Lung (tissue), 12 donors: ENCODE results near the gene INPP4A. TPM values are rescaled to one million over a fixed set of nuclear protein-coding genes. Genes with fewer than 3 reads are reported as not detected.

Experiments used
- ATAC-seq: fragments of 200-7000 bp; cut with Tn5 transposase; one replicate; pipeline ENCODE4 v1.9.1; 2020; ENCODE audit warnings: moderate number of reproducible peaks; ENCODE audit not compliant: insufficient read depth, low FRiP score
- DNase-seq, 3 donors: peaks; one replicate each; pipeline ENCODE4 v3.0.0-alpha.2; 2013 to 2017
- H3K27ac ChIP-seq, 2 donors: one replicate each; pipeline ENCODE4 v1.5.1; 2013; ENCODE audit warnings: mild to moderate bottlenecking in 2 of 2, moderate library complexity in 2 of 2, control low read depth in 1 of 2, inconsistent platforms in 1 of 2, low read depth in 1 of 2, low read length in 1 of 2
- H3K27me3 ChIP-seq, 3 donors: one replicate each; pipeline ENCODE4 v1.5.1; 2013; ENCODE audit warnings: low read length in 2 of 3; ENCODE audit not compliant: control insufficient read depth in 3 of 3, insufficient read depth in 3 of 3
- H3K36me3 ChIP-seq, 4 donors: one replicate each; pipeline ENCODE4 v1.5.1; 2013; ENCODE audit warnings: low read length in 4 of 4, mild to moderate bottlenecking in 1 of 4, moderate library complexity in 1 of 4; ENCODE audit not compliant: control insufficient read depth in 4 of 4, insufficient read depth in 4 of 4
- H3K4me1 ChIP-seq, 5 donors: one replicate each; pipeline ENCODE4 v1.5.1; 2013; ENCODE audit warnings: low read length in 5 of 5, mild to moderate bottlenecking in 2 of 5, moderate library complexity in 1 of 5; ENCODE audit not compliant: control insufficient read depth in 5 of 5, insufficient read depth in 5 of 5
- H3K4me3 ChIP-seq: one replicate; pipeline ENCODE4 v1.5.1; 2013; ENCODE audit warnings: mild to moderate bottlenecking, control low read depth, moderate library complexity
- H3K9ac ChIP-seq, 2 donors: one replicate each; pipeline ENCODE4 v1.5.1; 2013; ENCODE audit warnings: low read length in 2 of 2, control low read depth in 1 of 2; ENCODE audit not compliant: insufficient read depth in 1 of 2
- H3K9me3 ChIP-seq, 4 donors: one replicate each; pipeline ENCODE4 v1.5.1; 2013; ENCODE audit warnings: low read length in 3 of 4, mild to moderate bottlenecking in 1 of 4, moderate library complexity in 1 of 4; ENCODE audit not compliant: control insufficient read depth in 4 of 4, insufficient read depth in 3 of 4
- WGBS, 2 donors: extraction: QIAGEN DNeasy Blood & Tissue Kit; methylation state at CpG; one replicate each; pipeline ENCODE4 v1.1.7; 2013; 5-methylcytosine and 5-hydroxymethylcytosine counted together
- polyA plus RNA-seq, 2 donors: library from polyadenylated mRNA; stranded (reverse); fragments of 200-250 nt; gene quantifications; one replicate each; pipeline ENCODE4 v1.2.1, GENCODE V29; 2013
- total RNA-seq, 2 donors: library from RNA; depleted of rRNA in 1 of 2; stranded (reverse); fragments of >200 nt in 1 of 2; gene quantifications; one replicate each; pipeline ENCODE4 v1.2.1, GENCODE V29; 2014 to 2021
- TF ChIP-seq, protein P1 (sequence below): IDR thresholded peaks from 2 replicates; pipeline ENCODE4 v1.5.1; 2012; ENCODE audit warnings: mild to moderate bottlenecking; ENCODE audit errors: control extremely low read depth, extremely low read depth
- donor health status: control.
- donor health status: control.
- donor health status: Bipolar disorder and iron deficiency.
- donor health status: healthy.
- donor health status: DM: yes; HTN: yes; CAD: no.

Gene INPP4A
- total and polyA plus RNA-seq, 4 donors: 8.0 to 43.3 (median 19.8) TPM

DNA sequence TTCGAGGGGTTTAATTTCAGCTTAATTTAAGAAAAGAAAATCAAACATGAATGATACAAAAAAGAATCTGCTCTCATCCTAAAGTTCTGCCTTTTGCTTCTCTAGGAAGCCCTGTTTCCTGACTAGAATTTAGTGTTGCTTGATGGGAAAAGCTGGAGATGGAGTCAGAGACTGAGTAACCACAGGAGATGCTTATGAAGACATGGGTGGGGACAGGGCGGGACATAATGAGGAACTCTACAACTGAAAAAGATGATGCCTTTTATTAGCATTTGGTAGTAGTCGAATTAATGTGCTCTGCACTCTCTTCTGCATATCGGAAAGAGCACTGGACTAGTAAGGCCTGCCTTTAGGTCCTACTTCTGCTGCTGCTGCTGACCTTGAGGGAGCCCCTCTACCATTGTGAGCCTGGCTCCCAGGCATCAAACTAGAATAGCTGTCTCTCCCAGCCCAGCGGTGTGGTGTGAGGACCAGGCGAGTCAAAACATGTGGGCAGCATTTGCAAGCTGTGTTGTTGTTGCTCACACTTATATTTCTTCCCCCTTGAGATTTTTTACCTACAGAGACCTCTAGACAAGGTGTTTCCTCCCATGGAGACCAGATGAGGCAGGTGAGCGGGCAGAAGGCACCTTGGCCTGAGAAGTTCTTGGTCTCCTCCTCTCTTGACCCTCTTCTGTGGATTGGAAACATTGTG lies 61.5 kb downstream of the INPP4A start:
- Histone ChIP-seq H3K9me3 (no peaks in the 10 kb centered on the region), H3K36me3 (peaks cover 0 to 3% (median 0%) of the 10 kb centered on the region in 4 donors), H3K27ac (peak overlapping the region in 1 of 2 donors; percentile 56), H3K9ac (no peak overlapping the region), H3K4me3 (no peak overlapping the region), H3K27me3 (no peaks in the 10 kb centered on the region), H3K4me1 (peaks cover 17 to 35% (median 32%) of the 10 kb centered on the region in 5 donors)
- DNase-seq (no peak), ATAC-seq (no peak)
- TF ChIP-seq, protein P1, sequence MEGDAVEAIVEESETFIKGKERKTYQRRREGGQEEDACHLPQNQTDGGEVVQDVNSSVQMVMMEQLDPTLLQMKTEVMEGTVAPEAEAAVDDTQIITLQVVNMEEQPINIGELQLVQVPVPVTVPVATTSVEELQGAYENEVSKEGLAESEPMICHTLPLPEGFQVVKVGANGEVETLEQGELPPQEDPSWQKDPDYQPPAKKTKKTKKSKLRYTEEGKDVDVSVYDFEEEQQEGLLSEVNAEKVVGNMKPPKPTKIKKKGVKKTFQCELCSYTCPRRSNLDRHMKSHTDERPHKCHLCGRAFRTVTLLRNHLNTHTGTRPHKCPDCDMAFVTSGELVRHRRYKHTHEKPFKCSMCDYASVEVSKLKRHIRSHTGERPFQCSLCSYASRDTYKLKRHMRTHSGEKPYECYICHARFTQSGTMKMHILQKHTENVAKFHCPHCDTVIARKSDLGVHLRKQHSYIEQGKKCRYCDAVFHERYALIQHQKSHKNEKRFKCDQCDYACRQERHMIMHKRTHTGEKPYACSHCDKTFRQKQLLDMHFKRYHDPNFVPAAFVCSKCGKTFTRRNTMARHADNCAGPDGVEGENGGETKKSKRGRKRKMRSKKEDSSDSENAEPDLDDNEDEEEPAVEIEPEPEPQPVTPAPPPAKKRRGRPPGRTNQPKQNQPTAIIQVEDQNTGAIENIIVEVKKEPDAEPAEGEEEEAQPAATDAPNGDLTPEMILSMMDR: no peak
- 67 to 82% methylated on average over 7 of the region's 7 CpGs for WGBS, 2 donors

DNA sequence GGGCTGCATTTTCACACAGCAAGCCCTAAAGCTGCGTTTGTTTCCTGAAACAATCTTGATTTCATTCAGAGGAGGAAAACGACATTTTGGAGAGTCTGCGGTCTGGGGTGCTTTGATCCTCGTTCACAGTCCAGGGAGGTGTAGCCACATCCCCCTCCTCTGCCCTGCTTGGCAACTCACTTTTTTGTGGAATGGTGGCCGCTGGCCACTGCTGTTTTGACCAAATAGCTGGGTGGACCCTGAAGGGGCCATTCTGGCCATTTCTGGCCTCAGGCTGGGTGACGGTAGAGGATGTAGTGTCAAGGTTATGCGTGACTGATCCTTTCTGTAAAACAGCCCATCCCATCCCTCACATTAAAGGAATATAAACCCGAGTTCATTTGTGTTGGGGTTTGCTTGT lies 62.2 kb downstream of the INPP4A start:
- no peak for ATAC-seq
- no peak overlapping the region for H3K27ac ChIP-seq
- H3K9ac ChIP-seq: no peak overlapping the region

DNA sequence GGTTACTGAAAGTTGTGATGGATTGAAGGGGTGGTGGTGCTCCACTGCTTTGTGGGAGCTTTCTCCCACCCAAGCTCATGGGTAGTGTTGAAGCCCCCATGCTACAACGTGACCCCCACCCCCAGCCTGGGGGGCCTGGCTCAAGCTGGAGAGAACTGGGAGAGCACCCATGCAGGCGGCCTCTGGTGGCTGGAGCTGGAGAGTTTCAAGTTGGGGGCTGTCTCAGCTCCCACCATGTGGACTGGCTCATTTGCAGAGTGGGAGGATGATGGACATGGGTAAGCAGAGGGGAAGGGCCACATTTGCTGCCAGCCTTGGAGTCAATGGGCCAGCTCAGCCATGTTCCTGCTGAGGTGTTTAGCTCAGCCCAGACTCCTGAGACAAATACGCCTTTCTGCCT lies 62.8 kb downstream of the INPP4A start:
- ATAC-seq: no peak
- Histone ChIP-seq H3K36me3 (no peaks in the 10 kb centered on the region), H3K4me3 (no peak overlapping the region), H3K27ac (peak overlapping the region in 1 of 2 donors; percentile 81), H3K4me1 (peaks cover 17 to 35% (median 29%) of the 10 kb centered on the region in 5 donors), H3K9me3 (no peaks in the 10 kb centered on the region), H3K9ac (no peak overlapping the region), H3K27me3 (no peaks in the 10 kb centered on the region)
- DNase-seq: no peak
- TF ChIP-seq, protein P1: no peak
- WGBS, 2 donors: 93 to 98% methylated on average over 3 of the region's 3 CpGs

More for the DNA sequence above, 62.2 kb downstream of the INPP4A start:
- 93 to 95% methylated on average over 8 of the region's 8 CpGs for WGBS, 2 donors
- no peak for DNase-seq
- H3K4me3 ChIP-seq: no peak overlapping the region
- no peaks in the 10 kb centered on the region for H3K36me3 ChIP-seq
- no peaks in the 10 kb centered on the region for H3K27me3 ChIP-seq
- H3K9me3 ChIP-seq: no peaks in the 10 kb centered on the region
- TF ChIP-seq, protein P1: no peak
- H3K4me1 ChIP-seq: peaks cover 17 to 35% (median 30%) of the 10 kb centered on the region in 5 donors
